OCI-LY1 (cell line): ENCODE data around the gene GPR139.

ENCODE experiments used
- H2AFZ ChIP-seq: fragments of 200-600 bp; sonication (generic), shearing (Covaris generic); 2 replicates; pipeline ENCODE4 v1.6.0; 2014; ENCODE audit warnings: antibody characterized with exemption, mild to moderate bottlenecking, low read length
- H3F3A ChIP-seq: fragments of 200-600 bp; sonication (generic), shearing (Covaris generic); 2 replicates; pipeline ENCODE4 v1.6.0; 2014; ENCODE audit warnings: mild to moderate bottlenecking, antibody characterized with exemption, low read length, moderate library complexity; ENCODE audit not compliant: insufficient read depth
- H3K27ac ChIP-seq: fragments of 200-600 bp; sonication (generic); 2 replicates; pipeline ENCODE4 v1.5.1; 2014; ENCODE audit warnings: low read length, mixed run types, mild to moderate bottlenecking, low read depth; ENCODE audit not compliant: poor library complexity, severe bottlenecking
- H3K27me3 ChIP-seq: fragments of 200-600 bp; sonication (generic); 2 replicates; pipeline ENCODE4 v1.6.0; 2014; ENCODE audit warnings: antibody characterized with exemption, mild to moderate bottlenecking, low read length, moderate library complexity; ENCODE audit not compliant: insufficient read depth
- H3K36me3 ChIP-seq: fragments of 200-600 bp; sonication (generic); 2 replicates; pipeline ENCODE4 v1.6.1; 2014; ENCODE audit warnings: mild to moderate bottlenecking, antibody characterized with exemption, low read length, moderate library complexity, mixed read lengths; ENCODE audit not compliant: insufficient read depth
- H3K4me1 ChIP-seq: fragments of 200-600 bp; sonication (generic); 2 replicates; pipeline ENCODE4 v1.5.1; 2014; ENCODE audit warnings: mild to moderate bottlenecking, low read length, moderate library complexity; ENCODE audit not compliant: insufficient read depth, severe bottlenecking
- H3K4me2 ChIP-seq: fragments of 200-600 bp; sonication (generic), shearing (Covaris generic); 2 replicates; pipeline ENCODE4 v1.6.1; 2014; ENCODE audit warnings: low read length
- H3K4me3 ChIP-seq: fragments of 200-600 bp; sonication (generic); 2 replicates; pipeline ENCODE4 v1.5.1; 2014; ENCODE audit warnings: low read length, low read depth, mild to moderate bottlenecking, mixed read lengths; ENCODE audit not compliant: poor library complexity, severe bottlenecking
- H3K79me2 ChIP-seq: fragments of 200-600 bp; shearing (Covaris generic); 2 replicates; pipeline ENCODE4 v1.6.1; 2016; ENCODE audit warnings: mixed run types, low read length, mixed read lengths; ENCODE audit not compliant: insufficient read depth
- H3K9ac ChIP-seq: fragments of 200-600 bp; sonication (generic), shearing (Covaris generic); 2 replicates; pipeline ENCODE4 v1.6.1; 2014; ENCODE audit warnings: mild to moderate bottlenecking, low read length, mixed read lengths
- H3K9me2 ChIP-seq: fragments of 200-600 bp; sonication (generic), shearing (Covaris generic); 2 replicates; pipeline ENCODE4 v1.6.1; 2014; ENCODE audit warnings: low read depth, mild to moderate bottlenecking, low read length, mixed read lengths
- H3K9me3 ChIP-seq: fragments of 200-600 bp; shearing (Covaris generic); 2 replicates; pipeline ENCODE4 v1.6.1; 2014; ENCODE audit warnings: low read length, mixed read lengths
- H4K20me1 ChIP-seq: fragments of 200-600 bp; sonication (generic), shearing (Covaris generic); 2 replicates; pipeline ENCODE4 v1.6.0; 2016; ENCODE audit warnings: mild to moderate bottlenecking, low read length; ENCODE audit not compliant: insufficient read depth
- EZH2 ChIP-seq: fragments of 200-600 bp; sonication (generic), shearing (Covaris generic); IDR thresholded peaks from 2 replicates; pipeline ENCODE4 v1.8.0; 2017; ENCODE audit warnings: borderline replicate concordance, mixed run types, mild to moderate bottlenecking, antibody characterized with exemption, low read length, moderate library complexity, mixed read lengths
- TF ChIP-seq, protein P1 (sequence below): fragments of 200-600 bp; sonication (generic), shearing (Covaris generic); IDR thresholded peaks from 2 replicates; pipeline ENCODE4 v1.5.1; 2017; ENCODE audit warnings: mild to moderate bottlenecking, antibody characterized with exemption, low read length, moderate library complexity, mixed read lengths

The GPR139 gene

DNA sequence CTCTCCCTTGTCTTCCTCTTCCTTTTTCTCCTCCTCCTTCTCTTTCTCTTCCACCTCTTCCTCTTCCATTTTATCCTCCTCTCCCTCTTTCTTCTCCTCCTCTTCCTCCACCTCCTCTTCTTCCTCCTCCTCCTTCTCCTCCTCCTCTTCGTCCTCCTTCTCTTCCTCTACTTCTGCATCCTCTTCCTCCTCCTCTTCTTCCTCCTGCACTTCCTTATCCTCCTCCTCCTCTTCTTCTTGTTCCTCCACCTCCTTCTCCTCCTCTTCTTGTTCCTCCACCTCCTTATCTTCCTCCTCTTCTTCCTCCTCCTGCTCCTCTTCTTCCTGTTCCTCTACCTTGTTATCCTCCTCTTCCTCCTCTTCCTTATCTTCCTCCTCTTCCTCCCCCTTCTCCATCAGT, 28.8 kb upstream of the GPR139 start:
- Histone ChIP-seq H4K20me1 (no peaks in the 10 kb centered on the region), H3K9me3 (no peaks in the 10 kb centered on the region), H2AFZ (no peak overlapping the region), H3K4me3 (no peak overlapping the region), H3K4me2 (no peak overlapping the region), H3K9me2 (no peaks in the 10 kb centered on the region), H3F3A (no peaks in the 10 kb centered on the region), H3K9ac (no peak overlapping the region), H3K27ac (no peak overlapping the region), H3K27me3 (no peaks in the 10 kb centered on the region), H3K36me3 (no peaks in the 10 kb centered on the region), H3K4me1 (no peaks in the 10 kb centered on the region), H3K79me2 (no peaks in the 10 kb centered on the region)
- TF ChIP-seq EZH2, result no peak
- TF ChIP-seq, protein P1, sequence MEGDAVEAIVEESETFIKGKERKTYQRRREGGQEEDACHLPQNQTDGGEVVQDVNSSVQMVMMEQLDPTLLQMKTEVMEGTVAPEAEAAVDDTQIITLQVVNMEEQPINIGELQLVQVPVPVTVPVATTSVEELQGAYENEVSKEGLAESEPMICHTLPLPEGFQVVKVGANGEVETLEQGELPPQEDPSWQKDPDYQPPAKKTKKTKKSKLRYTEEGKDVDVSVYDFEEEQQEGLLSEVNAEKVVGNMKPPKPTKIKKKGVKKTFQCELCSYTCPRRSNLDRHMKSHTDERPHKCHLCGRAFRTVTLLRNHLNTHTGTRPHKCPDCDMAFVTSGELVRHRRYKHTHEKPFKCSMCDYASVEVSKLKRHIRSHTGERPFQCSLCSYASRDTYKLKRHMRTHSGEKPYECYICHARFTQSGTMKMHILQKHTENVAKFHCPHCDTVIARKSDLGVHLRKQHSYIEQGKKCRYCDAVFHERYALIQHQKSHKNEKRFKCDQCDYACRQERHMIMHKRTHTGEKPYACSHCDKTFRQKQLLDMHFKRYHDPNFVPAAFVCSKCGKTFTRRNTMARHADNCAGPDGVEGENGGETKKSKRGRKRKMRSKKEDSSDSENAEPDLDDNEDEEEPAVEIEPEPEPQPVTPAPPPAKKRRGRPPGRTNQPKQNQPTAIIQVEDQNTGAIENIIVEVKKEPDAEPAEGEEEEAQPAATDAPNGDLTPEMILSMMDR, result no peak

DNA sequence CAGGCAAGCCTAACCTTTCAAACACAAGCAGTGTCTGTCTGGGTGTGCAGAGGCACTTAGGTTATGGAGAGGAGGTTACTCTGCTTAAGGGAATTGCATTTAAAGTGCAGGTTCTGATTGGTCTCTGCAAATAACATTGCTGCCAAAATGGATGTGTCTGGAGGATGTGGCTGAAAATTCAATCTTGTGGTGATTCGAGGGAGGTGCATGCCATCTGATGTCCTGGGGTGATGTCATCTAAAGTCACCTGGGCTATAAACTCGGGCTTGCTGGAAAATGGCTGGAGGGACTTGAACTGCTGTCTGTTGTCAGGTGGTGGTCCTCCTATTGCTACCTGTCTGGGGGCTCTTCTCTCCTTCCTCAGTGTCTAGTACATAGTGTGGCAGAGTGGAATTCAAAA, 28.3 kb upstream of the GPR139 start:
- Histone ChIP-seq H3K4me1 (no peaks in the 10 kb centered on the region), H2AFZ (no peak overlapping the region), H3K4me2 (no peak overlapping the region), H3K27me3 (no peaks in the 10 kb centered on the region), H3F3A (no peaks in the 10 kb centered on the region), H3K9me2 (no peaks in the 10 kb centered on the region), H3K36me3 (no peaks in the 10 kb centered on the region), H3K9me3 (no peaks in the 10 kb centered on the region), H3K27ac (no peak overlapping the region), H4K20me1 (no peaks in the 10 kb centered on the region), H3K4me3 (no peak overlapping the region), H3K79me2 (no peaks in the 10 kb centered on the region), H3K9ac (no peak overlapping the region)
- TF ChIP-seq EZH2, result no peak
- TF ChIP-seq, protein P1, result no peak

DNA sequence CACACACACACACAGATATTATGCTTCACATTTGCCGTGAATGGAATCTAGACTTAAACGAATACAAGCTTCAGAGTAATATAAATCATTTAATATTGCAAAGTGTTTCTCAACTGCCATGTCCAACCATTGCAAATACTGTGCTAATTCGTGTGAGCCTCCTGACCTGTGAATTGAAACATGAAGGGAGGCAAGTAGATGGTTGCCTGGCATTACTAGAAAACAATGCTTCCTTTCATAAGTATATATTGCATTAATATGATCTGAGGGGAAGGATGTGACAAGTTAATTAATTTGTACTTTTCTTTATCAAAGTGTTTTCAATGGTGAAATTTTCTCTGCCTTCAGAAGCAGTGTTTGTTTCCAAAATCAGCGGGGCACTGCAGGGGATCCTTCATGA, 25.7 kb upstream of the GPR139 start:
- no peaks in the 10 kb centered on the region for H3K36me3 ChIP-seq
- H2AFZ ChIP-seq, result no peak overlapping the region
- no peaks in the 10 kb centered on the region for H3K4me1 ChIP-seq
- H3K9ac ChIP-seq, result no peak overlapping the region
- H4K20me1 ChIP-seq, result no peaks in the 10 kb centered on the region
- no peak overlapping the region for H3K4me2 ChIP-seq
- no peaks in the 10 kb centered on the region for H3K9me2 ChIP-seq
- no peaks in the 10 kb centered on the region for H3K27me3 ChIP-seq
- H3F3A ChIP-seq, result no peaks in the 10 kb centered on the region
- H3K4me3 ChIP-seq, result no peak overlapping the region
- H3K79me2 ChIP-seq, result no peaks in the 10 kb centered on the region
- no peaks in the 10 kb centered on the region for H3K9me3 ChIP-seq
- TF ChIP-seq, protein P1, result no peak
- no peak for TF ChIP-seq EZH2
- no peak overlapping the region for H3K27ac ChIP-seq
